ENCODE results near the gene FBXW4. TPM values are rescaled to one million over a fixed set of nuclear protein-coding genes. Genes with fewer than 3 reads are reported as not detected.
A peak's percentile ranks its signal among the peaks of the same experiment; 100 is the strongest.

The FBXW4 gene
- total RNA-seq, 2 experiments from 2014 or later = 40.4 to 40.9 TPM

- no peak for DNase-seq
- intact Hi-C loops (cut with micrococcal nuclease) = no loop called here
- Mint-ChIP-seq H3K4me1 (ENCODE audit: low read depth) (peaks cover 65% of the 10 kb centered on the region), H3K9me3 (no peaks in the 10 kb centered on the region), H3K4me3 (no peak overlapping the region), H3K27ac (no peak overlapping the region), H3K27me3 (ENCODE audit: low read depth) (no peaks in the 10 kb centered on the region), H3K36me3 (ENCODE audit: low read depth) (peaks cover 18% of the 10 kb centered on the region)
- CTCF ChIA-PET = no interaction called here
Measured at GRCh38 chr10:101691081-101691480, 3.9 kb downstream of the FBXW4 start.

GRCh38 chr10:101690461-101690860, 4.5 kb downstream of the FBXW4 start:
- CTCF ChIA-PET = interaction anchor here (1.5 kb wide), 1 partner anchor 88 kb away, joined by 3 read pairs; no protein-coding TSS in a partner anchor

GRCh38 chr10:101687071-101687658, 7.8 kb downstream of the FBXW4 start:
- peaks cover 18% of the 10 kb centered on the region for H3K36me3 Mint-ChIP-seq (ENCODE audit: low read depth)
- no peak overlapping the region for H3K27ac Mint-ChIP-seq
- DNase-seq = no peak
- no peak overlapping the region for H3K4me3 Mint-ChIP-seq
- intact Hi-C loops (cut with micrococcal nuclease) = no loop called here
- H3K9me3 Mint-ChIP-seq = no peaks in the 10 kb centered on the region
- CTCF ChIA-PET = no interaction called here
- H3K27me3 Mint-ChIP-seq (ENCODE audit: low read depth) = no peaks in the 10 kb centered on the region
- H3K4me1 Mint-ChIP-seq (ENCODE audit: low read depth) = peaks cover 76% of the 10 kb centered on the region

More at GRCh38 chr10:101690461-101690860, 4.5 kb downstream of the FBXW4 start:
- DNase-seq = no peak
- Mint-ChIP-seq H3K27ac (no peak overlapping the region), H3K9me3 (no peaks in the 10 kb centered on the region), H3K4me1 (ENCODE audit: low read depth) (peaks cover 64% of the 10 kb centered on the region), H3K27me3 (ENCODE audit: low read depth) (no peaks in the 10 kb centered on the region), H3K36me3 (ENCODE audit: low read depth) (peaks cover 19% of the 10 kb centered on the region), H3K4me3 (no peak overlapping the region)
- intact Hi-C loops (cut with micrococcal nuclease) = no loop called here

- Mint-ChIP-seq H3K4me1 (ENCODE audit: low read depth) (peaks cover 72% of the 10 kb centered on the region), H3K27ac (no peak overlapping the region), H3K36me3 (ENCODE audit: low read depth) (peaks cover 18% of the 10 kb centered on the region), H3K4me3 (no peak overlapping the region), H3K9me3 (no peaks in the 10 kb centered on the region), H3K27me3 (ENCODE audit: low read depth) (no peaks in the 10 kb centered on the region)
- no peak for DNase-seq
- intact Hi-C loops (cut with micrococcal nuclease) = no loop called here
- CTCF ChIA-PET = interaction anchor here (0.8 kb wide), 1 partner anchor 15 kb away, joined by 3 read pairs; no protein-coding TSS in a partner anchor
Measured at GRCh38 chr10:101686133-101686925, 8.6 kb downstream of the FBXW4 start.

- peaks cover 18% of the 10 kb centered on the region for H3K36me3 Mint-ChIP-seq (ENCODE audit: low read depth)
- peaks cover 61% of the 10 kb centered on the region for H3K4me1 Mint-ChIP-seq (ENCODE audit: low read depth)
- H3K9me3 Mint-ChIP-seq = no peaks in the 10 kb centered on the region
- DNase-seq = no peak
- H3K27ac Mint-ChIP-seq = no peak overlapping the region
- intact Hi-C loops (cut with micrococcal nuclease) = no loop called here
- no peak overlapping the region for H3K4me3 Mint-ChIP-seq
- H3K27me3 Mint-ChIP-seq (ENCODE audit: low read depth) = no peaks in the 10 kb centered on the region
- CTCF ChIA-PET = interaction anchor here (0.6 kb wide), 1 partner anchor 39 kb away, joined by 3 read pairs; no protein-coding TSS in a partner anchor
Measured at GRCh38 chr10:101684782-101685181, 10.2 kb downstream of the FBXW4 start.

GRCh38 chr10:101683276-101683675, 11.7 kb downstream of the FBXW4 start:
- Mint-ChIP-seq H3K27me3 (ENCODE audit: low read depth) (no peaks in the 10 kb centered on the region), H3K4me1 (ENCODE audit: low read depth) (peaks cover 46% of the 10 kb centered on the region), H3K4me3 (no peak overlapping the region), H3K36me3 (ENCODE audit: low read depth) (peaks cover 17% of the 10 kb centered on the region), H3K27ac (no peak overlapping the region), H3K9me3 (no peaks in the 10 kb centered on the region)
- no peak for DNase-seq
- CTCF ChIA-PET = interaction anchor here (0.6 to 0.7 kb wide), 2 partner anchors 98 to 106 kb away, joined by 3 to 5 read pairs; no protein-coding TSS in a partner anchor
- intact Hi-C loops (cut with micrococcal nuclease) = no loop called here

GRCh38 chr10:101682172-101682825, 12.7 kb downstream of the FBXW4 start:
- H3K4me3 Mint-ChIP-seq = no peak overlapping the region
- no peaks in the 10 kb centered on the region for H3K27me3 Mint-ChIP-seq (ENCODE audit: low read depth)
- CTCF ChIA-PET = interaction anchor here (0.6 to 0.7 kb wide), 2 partner anchors 99 to 105 kb away, joined by 3 to 5 read pairs; no protein-coding TSS in a partner anchor
- H3K36me3 Mint-ChIP-seq (ENCODE audit: low read depth) = peaks cover 16% of the 10 kb centered on the region
- intact Hi-C loops (cut with micrococcal nuclease) = no loop called here
- peaks cover 2% of the 10 kb centered on the region for H3K9me3 Mint-ChIP-seq
- no peak overlapping the region for H3K27ac Mint-ChIP-seq
- no peak for DNase-seq
- H3K4me1 Mint-ChIP-seq (ENCODE audit: low read depth) = peaks cover 41% of the 10 kb centered on the region

- Mint-ChIP-seq H3K27ac (no peak overlapping the region), H3K4me1 (ENCODE audit: low read depth) (peaks cover 6% of the 10 kb centered on the region), H3K9me3 (peaks cover 5% of the 10 kb centered on the region), H3K4me3 (no peak overlapping the region), H3K27me3 (ENCODE audit: low read depth) (no peaks in the 10 kb centered on the region), H3K36me3 (ENCODE audit: low read depth) (peaks cover 24% of the 10 kb centered on the region)
- CTCF ChIA-PET = interaction anchor here (0.6 kb wide), 1 partner anchor 407 kb away, joined by 4 read pairs; no protein-coding TSS in a partner anchor
- DNase-seq = no peak
- intact Hi-C loops (cut with micrococcal nuclease) = no loop called here
Measured at GRCh38 chr10:101676565-101676964, 18.4 kb downstream of the FBXW4 start.

GRCh38 chr10:101675115-101675514, 19.9 kb downstream of the FBXW4 start:
- H3K27me3 Mint-ChIP-seq (ENCODE audit: low read depth) = no peaks in the 10 kb centered on the region
- no peak overlapping the region for H3K4me3 Mint-ChIP-seq
- no peak for DNase-seq
- CTCF ChIA-PET = no interaction called here
- no peak overlapping the region for H3K27ac Mint-ChIP-seq
- H3K36me3 Mint-ChIP-seq (ENCODE audit: low read depth) = peaks cover 31% of the 10 kb centered on the region
- peaks cover 13% of the 10 kb centered on the region for H3K4me1 Mint-ChIP-seq (ENCODE audit: low read depth)
- intact Hi-C loops (cut with micrococcal nuclease) = no loop called here
- H3K9me3 Mint-ChIP-seq = peaks cover 5% of the 10 kb centered on the region

- peaks cover 36% of the 10 kb centered on the region for H3K36me3 Mint-ChIP-seq (ENCODE audit: low read depth)
- H3K27ac Mint-ChIP-seq = no peak overlapping the region
- H3K4me1 Mint-ChIP-seq (ENCODE audit: low read depth) = peaks cover 11% of the 10 kb centered on the region
- DNase-seq = no peak
- H3K4me3 Mint-ChIP-seq = no peak overlapping the region
- peaks cover 5% of the 10 kb centered on the region for H3K9me3 Mint-ChIP-seq
- CTCF ChIA-PET = no interaction called here
- intact Hi-C loops (cut with micrococcal nuclease) = no loop called here
- H3K27me3 Mint-ChIP-seq (ENCODE audit: low read depth) = no peaks in the 10 kb centered on the region
Measured at GRCh38 chr10:101672536-101672935, 22.4 kb downstream of the FBXW4 start.

- CTCF ChIA-PET = interaction anchor here (1.3 kb wide), 1 partner anchor 18 kb away, joined by 4 read pairs; no protein-coding TSS in a partner anchor
- intact Hi-C loops (cut with micrococcal nuclease) = no loop called here
- Mint-ChIP-seq H3K27me3 (ENCODE audit: low read depth) (no peaks in the 10 kb centered on the region), H3K36me3 (ENCODE audit: low read depth) (peaks cover 29% of the 10 kb centered on the region), H3K4me3 (no peak overlapping the region), H3K27ac (no peak overlapping the region), H3K4me1 (ENCODE audit: low read depth) (peaks cover 7% of the 10 kb centered on the region), H3K9me3 (no peaks in the 10 kb centered on the region)
- DNase-seq = no peak
Measured at GRCh38 chr10:101671453-101671852, 23.5 kb downstream of the FBXW4 start.

GRCh38 chr10:101670635-101671034, 24.3 kb downstream of the FBXW4 start:
- H3K4me3 Mint-ChIP-seq = no peak overlapping the region
- H3K4me1 Mint-ChIP-seq (ENCODE audit: low read depth) = peaks cover 9% of the 10 kb centered on the region
- CTCF ChIA-PET = interaction anchor here (1.3 kb wide), 1 partner anchor 17 kb away, joined by 4 read pairs; no protein-coding TSS in a partner anchor
- H3K9me3 Mint-ChIP-seq = no peaks in the 10 kb centered on the region
- H3K27ac Mint-ChIP-seq = no peak overlapping the region
- H3K27me3 Mint-ChIP-seq (ENCODE audit: low read depth) = no peaks in the 10 kb centered on the region
- peaks cover 33% of the 10 kb centered on the region for H3K36me3 Mint-ChIP-seq (ENCODE audit: low read depth)
- peak; percentile 18 for DNase-seq
- intact Hi-C loops (cut with micrococcal nuclease) = no loop called here

Measured in activated naive CD4-positive, alpha-beta T cell treated with anti-CD3 and anti-CD28 coated beads for 36 hours (primary cell).